BJ (cell line): Measurements from ENCODE around the gene KIAA1328. TPM values are rescaled to one million over a fixed set of nuclear protein-coding genes. Genes with fewer than 3 reads are reported as not detected.

Experiments used
- CTCF ChIA-PET: fragments of 350-600 bp; formaldehyde crosslinking; extraction: SDS; loops from one replicate; lab custom pipeline; 2021; ENCODE audit warnings: antibody characterized with exemption, inconsistent platforms; lab: Yijun Ruan, JAX
- POLR2A ChIA-PET: fragments of 300-600 bp; sonication (Branson Sonifier 250); formaldehyde crosslinking; extraction: SDS; loops from one replicate; lab custom pipeline; 2021; ENCODE audit warnings: antibody characterized with exemption; lab: Charles Lee
- DNase-seq: peaks from one replicate; pipeline ENCODE4 v3.0.0-alpha.2; 2011; ENCODE audit warnings: low read depth
- H3K27me3 ChIP-seq: 2 replicates; pipeline ENCODE4 v1.6.0; 2011; ENCODE audit warnings: low read length; ENCODE audit not compliant: control insufficient read depth, insufficient read depth
- H3K36me3 ChIP-seq: 2 replicates; pipeline ENCODE4 v1.5.1; 2011; ENCODE audit warnings: low read length; ENCODE audit not compliant: control insufficient read depth, insufficient read depth
- H3K4me3 ChIP-seq: 2 replicates; pipeline ENCODE4 v1.5.1; 2011; ENCODE audit warnings: low read depth, mild to moderate bottlenecking, control low read depth, low read length
- CTCF ChIP-seq: IDR thresholded peaks from 2 replicates; pipeline ENCODE4 v1.5.1; 2011; ENCODE audit warnings: low read depth, mild to moderate bottlenecking, control low read depth, inconsistent platforms, low read length, moderate library complexity; ENCODE audit not compliant: insufficient read depth
- polyA plus RNA-seq: library from polyadenylated mRNA; depleted of rRNA; stranded (reverse); fragments of >200 nt; gene quantifications from 2 replicates; pipeline ENCODE4 v1.2.3, GENCODE V29; 2011

The KIAA1328 gene
- polyA plus RNA-seq, 1 experiment, result 2.2 TPM

- Histone ChIP-seq H3K4me3 (no peak overlapping the region), H3K27me3 (no peaks in the 10 kb centered on the region), H3K36me3 (no peaks in the 10 kb centered on the region)
- POLR2A ChIA-PET, result no interaction called here
- no peak for TF ChIP-seq CTCF
- no peak for DNase-seq
- CTCF ChIA-PET, result interaction anchor here (0.6 kb wide), 1 partner anchor 18 kb away, joined by 3 read pairs; no protein-coding TSS in a partner anchor
Measured at GRCh38 chr18:37210781-37211180, 381.9 kb downstream of the KIAA1328 start.

- Histone ChIP-seq H3K27me3 (no peaks in the 10 kb centered on the region), H3K36me3 (no peaks in the 10 kb centered on the region), H3K4me3 (no peak overlapping the region)
- CTCF ChIA-PET, result no interaction called here
- POLR2A ChIA-PET, result no interaction called here
- TF ChIP-seq CTCF, result no peak
- no peak for DNase-seq
Measured at GRCh38 chr18:37218022-37218590, 389.2 kb downstream of the KIAA1328 start.

GRCh38 chr18:37219257-37219656 is 390.3 kb downstream of the KIAA1328 start:
- no peak for TF ChIP-seq CTCF
- Histone ChIP-seq H3K27me3 (no peaks in the 10 kb centered on the region), H3K4me3 (no peak overlapping the region), H3K36me3 (no peaks in the 10 kb centered on the region)
- DNase-seq, result no peak
- POLR2A ChIA-PET, result no interaction called here
- CTCF ChIA-PET, result no interaction called here

- H3K27me3 ChIP-seq, result no peaks in the 10 kb centered on the region
- ChIA-PET CTCF (interaction anchor here (0.6 kb wide), 1 partner anchor 37 kb away, joined by 4 read pairs; no protein-coding TSS in a partner anchor), POLR2A (no interaction called here)
- H3K36me3 ChIP-seq, result no peaks in the 10 kb centered on the region
- no peak for DNase-seq
- H3K4me3 ChIP-seq, result no peak overlapping the region
- no peak for TF ChIP-seq CTCF
Measured at GRCh38 chr18:37222354-37222998, 393.5 kb downstream of the KIAA1328 start.

GRCh38 chr18:37222999-37223378 is 394.1 kb downstream of the KIAA1328 start:
- CTCF ChIA-PET, result interaction anchor here (0.6 kb wide), 1 partner anchor 37 kb away, joined by 4 read pairs; no protein-coding TSS in a partner anchor

More at GRCh38 chr18:37222999-37223378, 394.1 kb downstream of the KIAA1328 start:
- TF ChIP-seq CTCF, result no peak
- no peak for DNase-seq
- H3K36me3 ChIP-seq, result no peaks in the 10 kb centered on the region
- POLR2A ChIA-PET, result no interaction called here
- H3K27me3 ChIP-seq, result no peaks in the 10 kb centered on the region
- no peak overlapping the region for H3K4me3 ChIP-seq
